Measurements from ENCODE around the gene KIAA1549.
"Not testable (repeated sequence)": the region's sequence is repeated elsewhere in the genome, so short reads cannot be mapped to it uniquely, and the experiment has no call there.

KIAA1549 gene

DNA sequence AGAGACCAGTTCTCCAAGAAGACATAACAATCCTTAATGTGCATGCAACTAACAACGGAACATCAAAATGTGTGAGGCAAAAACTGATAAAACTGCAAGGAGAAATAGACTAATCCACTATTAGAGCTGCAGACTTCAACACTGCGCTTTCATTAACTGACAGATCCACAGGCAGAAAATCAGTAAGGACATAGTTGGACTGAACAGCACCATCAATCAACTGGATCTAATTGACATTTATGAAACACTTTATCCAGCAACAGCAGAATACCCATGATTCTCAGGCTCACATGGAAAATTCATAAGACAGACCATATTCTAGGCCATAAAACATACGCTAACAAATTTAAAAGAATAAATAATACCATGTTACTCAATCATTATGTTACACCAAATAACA, 161.6 kb downstream of the KIAA1549 start:
- no CpG with 5 or more reads among the region's 3 CpGs for WGBS (ENCODE audit: insufficient coverage, insufficient read length)
- Histone ChIP-seq H3K27ac (ENCODE audit: low read length) (no peak overlapping the region), H3K4me3 (ENCODE audit: low read length) (no peak overlapping the region), H3K4me1 (ENCODE audit: control insufficient read depth, insufficient read depth, low read length) (no peaks in the 10 kb centered on the region), H3K36me3 (ENCODE audit: control insufficient read depth, insufficient read depth, low read length) (no peaks in the 10 kb centered on the region), H3K9me3 (ENCODE audit: control insufficient read depth, insufficient read depth, low read length) (no peaks in the 10 kb centered on the region), H3K27me3 (ENCODE audit: control insufficient read depth, insufficient read depth, low read length) (no peaks in the 10 kb centered on the region)
- DNase-seq (ENCODE audit: low read depth, low spot score): no peak

DNA sequence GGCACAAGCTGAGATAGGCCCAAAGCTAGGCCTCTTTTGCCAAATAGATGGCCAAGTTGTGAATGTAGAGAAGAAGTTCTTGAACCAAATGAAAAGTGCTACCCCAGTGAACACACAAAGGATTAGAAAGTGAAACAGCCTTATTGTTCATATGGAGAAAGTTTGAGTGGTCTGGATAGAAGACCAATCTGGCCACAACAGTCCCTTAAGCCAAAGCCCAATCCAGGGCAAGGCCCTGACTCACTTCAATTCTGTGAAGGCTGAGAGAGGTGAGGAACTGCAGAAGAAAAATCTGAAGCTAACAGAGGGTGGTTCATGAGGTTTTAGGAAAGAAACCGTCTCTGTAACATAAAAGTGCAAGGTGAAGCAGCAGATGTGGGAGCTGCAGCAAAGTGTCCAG, 164.5 kb downstream of the KIAA1549 start:
- H3K9me3 ChIP-seq (ENCODE audit: control insufficient read depth, insufficient read depth, low read length): no peaks in the 10 kb centered on the region
- no CpG with 5 or more reads among the region's 1 CpG for WGBS (ENCODE audit: insufficient coverage, insufficient read length)
- no peaks in the 10 kb centered on the region for H3K4me1 ChIP-seq (ENCODE audit: control insufficient read depth, insufficient read depth, low read length)
- no peaks in the 10 kb centered on the region for H3K36me3 ChIP-seq (ENCODE audit: control insufficient read depth, insufficient read depth, low read length)
- no peaks in the 10 kb centered on the region for H3K27me3 ChIP-seq (ENCODE audit: control insufficient read depth, insufficient read depth, low read length)
- H3K27ac ChIP-seq (ENCODE audit: low read length): no peak overlapping the region
- H3K4me3 ChIP-seq (ENCODE audit: low read length): no peak overlapping the region
- DNase-seq (ENCODE audit: low read depth, low spot score): no peak

DNA sequence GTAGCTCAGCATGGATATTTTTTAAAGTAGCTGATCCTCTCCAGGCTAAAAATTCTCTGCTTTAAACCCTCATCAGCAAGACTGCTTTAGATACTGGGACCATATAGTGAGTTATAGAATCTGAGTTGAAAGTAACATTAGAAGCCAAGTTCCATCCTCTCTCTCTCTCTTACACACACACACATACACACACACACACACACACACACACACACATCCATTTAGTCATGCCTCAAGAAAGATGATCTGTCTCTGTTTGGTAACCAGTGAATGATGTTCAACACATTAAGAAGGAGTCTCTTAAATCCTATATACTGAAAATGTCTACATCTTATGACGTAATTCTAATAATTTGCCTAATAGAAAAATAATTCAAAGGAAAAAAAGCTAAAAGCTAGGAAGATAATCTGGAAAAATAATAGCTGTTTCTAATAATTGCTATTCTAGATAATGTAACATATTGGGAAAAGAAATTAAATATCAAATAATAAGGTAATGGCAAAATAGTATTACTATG, 166.3 kb downstream of the KIAA1549 start:
- Histone ChIP-seq H3K9me3 (ENCODE audit: control insufficient read depth, insufficient read depth, low read length) (no peaks in the 10 kb centered on the region), H3K36me3 (ENCODE audit: control insufficient read depth, insufficient read depth, low read length) (no peaks in the 10 kb centered on the region), H3K27me3 (ENCODE audit: control insufficient read depth, insufficient read depth, low read length) (no peaks in the 10 kb centered on the region), H3K4me3 (ENCODE audit: low read length) (no peak overlapping the region), H3K4me1 (ENCODE audit: control insufficient read depth, insufficient read depth, low read length) (no peaks in the 10 kb centered on the region), H3K27ac (ENCODE audit: low read length) (no peak overlapping the region)
- WGBS (ENCODE audit: insufficient coverage, insufficient read length): no CpG with 5 or more reads among the region's 1 CpG
- no peak for DNase-seq (ENCODE audit: low read depth, low spot score)

DNA sequence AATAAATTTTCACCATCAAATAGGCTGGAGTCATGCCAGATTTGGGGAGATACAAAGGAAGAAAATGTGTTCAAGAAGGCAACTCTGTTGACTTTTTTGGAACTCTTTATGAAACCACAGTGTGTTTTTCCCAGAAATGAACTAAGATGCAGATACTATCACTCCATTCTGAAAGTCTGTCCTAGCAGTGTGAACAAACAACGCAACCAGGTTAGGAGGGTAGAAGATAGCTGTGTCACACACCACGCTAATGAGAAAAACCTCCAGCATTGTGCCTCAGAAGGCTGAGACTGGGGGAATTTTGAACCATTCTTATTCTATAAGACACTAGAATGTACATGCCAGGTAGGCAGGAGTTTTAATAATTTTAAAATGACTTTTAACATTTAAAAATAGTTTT, 167.2 kb downstream of the KIAA1549 start:
- no peaks in the 10 kb centered on the region for H3K4me1 ChIP-seq (ENCODE audit: control insufficient read depth, insufficient read depth, low read length)
- no peak overlapping the region for H3K27ac ChIP-seq (ENCODE audit: low read length)
- no peak for DNase-seq (ENCODE audit: low read depth, low spot score)
- no CpG with 5 or more reads among the region's 2 CpGs for WGBS (ENCODE audit: insufficient coverage, insufficient read length)
- H3K4me3 ChIP-seq (ENCODE audit: low read length): no peak overlapping the region
- H3K9me3 ChIP-seq (ENCODE audit: control insufficient read depth, insufficient read depth, low read length): no peaks in the 10 kb centered on the region
- no peaks in the 10 kb centered on the region for H3K36me3 ChIP-seq (ENCODE audit: control insufficient read depth, insufficient read depth, low read length)
- no peaks in the 10 kb centered on the region for H3K27me3 ChIP-seq (ENCODE audit: control insufficient read depth, insufficient read depth, low read length)

DNA sequence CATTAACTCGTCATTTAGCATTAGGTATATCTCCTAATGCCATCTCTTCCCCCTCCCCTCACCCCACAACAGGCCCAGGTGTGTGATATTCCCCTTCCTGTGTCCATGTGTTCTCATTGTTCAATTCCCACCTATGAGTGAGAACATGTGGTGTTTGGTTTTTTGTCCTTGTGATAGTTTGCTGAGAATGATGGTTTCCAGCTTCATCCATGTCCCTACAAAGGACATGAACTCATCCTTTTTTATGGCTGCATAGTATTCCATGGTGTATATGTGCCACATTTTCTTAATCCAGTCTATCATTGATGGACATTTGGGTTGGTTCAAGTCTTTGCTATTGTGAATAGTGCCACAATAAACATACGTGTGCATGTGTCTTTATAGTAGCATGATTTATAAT, 169.9 kb downstream of the KIAA1549 start:
- not testable (repeated sequence) for DNase-seq (ENCODE audit: low read depth, low spot score); H3K4me3 ChIP-seq (ENCODE audit: low read length); H3K36me3 ChIP-seq (ENCODE audit: control insufficient read depth, insufficient read depth, low read length); H3K27me3 ChIP-seq (ENCODE audit: control insufficient read depth, insufficient read depth, low read length); H3K4me1 ChIP-seq (ENCODE audit: control insufficient read depth, insufficient read depth, low read length); H3K27ac ChIP-seq (ENCODE audit: low read length); H3K9me3 ChIP-seq (ENCODE audit: control insufficient read depth, insufficient read depth, low read length)
- no CpG with 5 or more reads among the region's 2 CpGs for WGBS (ENCODE audit: insufficient coverage, insufficient read length)

DNA sequence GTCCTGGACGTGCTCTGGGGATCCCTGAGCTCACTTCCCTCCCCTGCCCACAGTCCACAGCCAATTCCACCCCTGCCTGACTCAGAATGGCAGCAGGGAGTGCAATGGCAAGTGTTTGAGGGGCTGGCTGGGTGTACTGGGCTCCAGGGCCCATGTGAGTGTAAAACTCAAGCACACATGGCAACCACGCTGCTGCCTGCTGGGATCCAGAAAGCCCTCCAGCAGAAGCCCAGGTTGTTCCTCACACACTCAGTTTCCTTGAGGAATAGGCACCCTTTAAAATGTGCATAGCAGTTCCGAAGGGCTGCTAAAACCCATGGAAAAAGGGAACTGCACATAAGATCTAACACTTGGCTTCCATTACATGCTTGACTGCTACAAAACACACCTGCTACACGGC, 171.8 kb downstream of the KIAA1549 start:
- no peaks in the 10 kb centered on the region for H3K9me3 ChIP-seq (ENCODE audit: control insufficient read depth, insufficient read depth, low read length)
- WGBS (ENCODE audit: insufficient coverage, insufficient read length): no CpG with 5 or more reads among the region's 4 CpGs

DNA sequence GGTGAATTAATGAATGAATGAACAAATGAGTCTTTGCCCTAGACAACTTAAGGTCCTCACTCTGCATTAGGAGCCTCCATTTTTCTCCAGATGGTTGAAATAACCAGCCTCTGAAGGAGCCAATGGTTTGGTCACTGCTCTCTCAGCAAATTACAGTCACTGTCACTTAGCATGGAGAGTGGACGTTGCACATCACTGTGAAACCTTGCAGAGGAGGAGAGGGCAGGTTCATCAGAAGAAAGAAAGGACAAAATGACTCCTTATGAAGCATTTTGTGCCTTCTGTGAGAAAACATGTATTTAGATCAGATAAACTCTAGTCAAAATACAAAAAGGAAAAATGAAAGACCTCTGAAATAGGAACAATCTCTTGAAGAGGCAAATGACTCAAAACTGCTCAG, 176.6 kb downstream of the KIAA1549 start:
- no peak for DNase-seq (ENCODE audit: low read depth, low spot score)
- no CpG with 5 or more reads among the region's 1 CpG for WGBS (ENCODE audit: insufficient coverage, insufficient read length)
- Histone ChIP-seq H3K36me3 (ENCODE audit: control insufficient read depth, insufficient read depth, low read length) (no peaks in the 10 kb centered on the region), H3K27me3 (ENCODE audit: control insufficient read depth, insufficient read depth, low read length) (no peaks in the 10 kb centered on the region), H3K4me1 (ENCODE audit: control insufficient read depth, insufficient read depth, low read length) (no peaks in the 10 kb centered on the region), H3K9me3 (ENCODE audit: control insufficient read depth, insufficient read depth, low read length) (no peaks in the 10 kb centered on the region), H3K27ac (ENCODE audit: low read length) (no peak overlapping the region), H3K4me3 (ENCODE audit: low read length) (no peak overlapping the region)

More for the DNA sequence above, 171.8 kb downstream of the KIAA1549 start:
- no peak for DNase-seq (ENCODE audit: low read depth, low spot score)
- no peak overlapping the region for H3K4me3 ChIP-seq (ENCODE audit: low read length)
- H3K27ac ChIP-seq (ENCODE audit: low read length): no peak overlapping the region
- no peaks in the 10 kb centered on the region for H3K36me3 ChIP-seq (ENCODE audit: control insufficient read depth, insufficient read depth, low read length)
- H3K27me3 ChIP-seq (ENCODE audit: control insufficient read depth, insufficient read depth, low read length): no peaks in the 10 kb centered on the region
- no peaks in the 10 kb centered on the region for H3K4me1 ChIP-seq (ENCODE audit: control insufficient read depth, insufficient read depth, low read length)

DNA sequence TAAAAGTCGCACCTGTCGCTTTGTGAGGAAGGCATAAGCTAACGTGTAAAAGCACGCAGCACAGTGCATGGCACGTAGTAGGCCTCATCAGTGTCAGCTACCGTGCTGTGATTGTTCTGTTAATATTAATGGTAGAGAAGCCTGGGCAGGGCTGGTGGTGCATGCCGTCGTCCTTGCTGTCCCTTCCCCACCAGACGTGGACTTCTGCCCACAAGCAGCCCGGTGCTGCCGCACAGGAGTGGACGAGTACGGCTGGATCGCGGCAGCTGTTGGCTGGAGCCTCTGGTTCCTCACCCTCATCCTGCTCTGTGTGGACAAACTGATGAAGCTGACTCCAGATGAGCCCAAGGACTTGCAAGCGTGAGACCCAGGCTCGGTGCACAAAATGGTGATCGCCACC, 178.5 kb downstream of the KIAA1549 start:
- Histone ChIP-seq H3K9me3 (ENCODE audit: control insufficient read depth, insufficient read depth, low read length) (no peaks in the 10 kb centered on the region), H3K36me3 (ENCODE audit: control insufficient read depth, insufficient read depth, low read length) (no peaks in the 10 kb centered on the region), H3K4me1 (ENCODE audit: control insufficient read depth, insufficient read depth, low read length) (peaks cover 2% of the 10 kb centered on the region; the same call in 1 of the 2 replicates), H3K4me3 (ENCODE audit: low read length) (no peak overlapping the region), H3K27me3 (ENCODE audit: control insufficient read depth, insufficient read depth, low read length) (no peaks in the 10 kb centered on the region), H3K27ac (ENCODE audit: low read length) (no peak overlapping the region)
- no peak for DNase-seq (ENCODE audit: low read depth, low spot score)
- no CpG with 5 or more reads among the region's 18 CpGs for WGBS (ENCODE audit: insufficient coverage, insufficient read length)

DNA sequence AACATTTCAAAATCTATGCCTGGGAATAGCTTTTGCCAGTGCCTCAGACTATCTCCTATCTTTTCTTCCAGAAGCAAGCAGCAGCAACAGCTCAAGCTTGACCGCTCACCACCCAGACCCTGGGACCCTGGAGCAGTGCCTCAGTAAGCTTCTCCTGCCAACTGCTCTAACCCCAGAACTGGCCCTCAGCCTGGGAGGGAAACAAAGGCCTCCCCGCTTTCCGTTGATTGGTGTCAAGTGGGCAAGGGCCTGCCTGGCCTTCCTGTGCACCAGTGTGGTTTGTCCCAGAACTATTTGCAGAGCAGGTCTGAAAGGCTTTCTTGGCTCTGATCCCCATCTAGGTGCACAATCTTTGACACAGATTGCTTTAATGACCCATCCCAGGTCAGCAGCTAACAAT, 179.9 kb downstream of the KIAA1549 start:
- Histone ChIP-seq H3K27ac (ENCODE audit: low read length) (no peak overlapping the region), H3K4me3 (ENCODE audit: low read length) (no peak overlapping the region), H3K4me1 (ENCODE audit: control insufficient read depth, insufficient read depth, low read length) (peaks cover 2% of the 10 kb centered on the region; the same call in 1 of the 2 replicates), H3K36me3 (ENCODE audit: control insufficient read depth, insufficient read depth, low read length) (no peaks in the 10 kb centered on the region), H3K27me3 (ENCODE audit: control insufficient read depth, insufficient read depth, low read length) (no peaks in the 10 kb centered on the region), H3K9me3 (ENCODE audit: control insufficient read depth, insufficient read depth, low read length) (no peaks in the 10 kb centered on the region)
- DNase-seq (ENCODE audit: low read depth, low spot score): no peak
- no CpG with 5 or more reads among the region's 3 CpGs for WGBS (ENCODE audit: insufficient coverage, insufficient read length)

DNA sequence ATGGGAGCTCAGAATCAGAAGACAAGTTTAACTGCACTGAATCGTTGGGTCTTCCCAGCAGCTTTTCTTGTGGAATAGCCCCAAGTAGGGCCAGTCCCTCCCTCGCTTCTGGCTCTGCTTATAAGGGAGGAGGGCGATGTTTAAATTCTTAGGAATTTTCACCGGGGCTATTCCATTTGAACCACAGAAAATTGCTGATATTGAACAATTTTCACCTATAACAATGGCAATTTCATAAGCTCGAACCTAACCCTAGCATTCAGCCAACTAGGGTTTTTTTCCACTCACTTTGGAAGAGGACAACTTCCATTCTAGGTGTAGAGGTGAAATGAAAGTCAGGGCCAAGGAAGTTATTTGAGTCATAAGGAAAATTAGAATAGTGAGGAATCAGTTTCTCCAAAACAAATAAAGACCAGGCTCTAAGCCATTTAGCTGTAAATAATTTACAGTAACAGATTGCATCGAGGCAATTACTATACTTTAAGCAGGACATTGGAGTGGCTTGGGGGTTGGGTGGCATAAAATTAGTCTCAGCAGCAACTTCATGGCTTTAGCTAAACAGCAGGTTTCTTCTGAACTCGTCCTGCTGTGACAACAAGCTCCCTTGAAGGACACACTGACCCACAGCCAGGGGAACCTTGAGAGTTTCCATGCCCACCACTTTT, 181.7 kb downstream of the KIAA1549 start:
- Histone ChIP-seq H3K36me3 (ENCODE audit: control insufficient read depth, insufficient read depth, low read length) (no peaks in the 10 kb centered on the region), H3K27me3 (ENCODE audit: control insufficient read depth, insufficient read depth, low read length) (no peaks in the 10 kb centered on the region), H3K9me3 (ENCODE audit: control insufficient read depth, insufficient read depth, low read length) (no peaks in the 10 kb centered on the region), H3K4me1 (ENCODE audit: control insufficient read depth, insufficient read depth, low read length) (peaks cover 2% of the 10 kb centered on the region; the same call in 1 of the 2 replicates), H3K4me3 (ENCODE audit: low read length) (no peak overlapping the region), H3K27ac (ENCODE audit: low read length) (no peak overlapping the region)
- DNase-seq (ENCODE audit: low read depth, low spot score): no peak
- WGBS (ENCODE audit: insufficient coverage, insufficient read length): no CpG with 5 or more reads among the region's 7 CpGs

DNA sequence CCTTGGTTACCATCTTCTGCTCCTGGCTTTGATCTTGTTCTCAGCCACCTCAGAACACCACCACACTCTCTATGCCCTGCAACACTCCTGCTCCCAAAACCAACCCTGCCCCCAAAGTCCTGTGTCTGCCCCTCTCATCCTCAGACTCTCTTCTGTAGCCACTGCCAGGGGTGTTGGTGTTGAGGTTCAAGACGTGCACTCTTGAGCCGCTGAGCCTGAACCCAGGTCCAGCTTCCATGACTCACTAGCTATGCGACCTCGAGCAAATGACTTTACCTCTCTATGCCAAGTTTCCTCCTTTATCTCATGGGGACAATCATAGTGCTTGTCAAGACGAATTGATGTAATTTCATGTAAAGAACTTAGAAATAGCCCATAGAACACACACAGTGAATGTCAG, 182.4 kb downstream of the KIAA1549 start:
- Histone ChIP-seq H3K4me3 (ENCODE audit: low read length) (no peak overlapping the region), H3K27me3 (ENCODE audit: control insufficient read depth, insufficient read depth, low read length) (no peaks in the 10 kb centered on the region), H3K9me3 (ENCODE audit: control insufficient read depth, insufficient read depth, low read length) (no peaks in the 10 kb centered on the region), H3K36me3 (ENCODE audit: control insufficient read depth, insufficient read depth, low read length) (no peaks in the 10 kb centered on the region), H3K27ac (ENCODE audit: low read length) (no peak overlapping the region), H3K4me1 (ENCODE audit: control insufficient read depth, insufficient read depth, low read length) (peaks cover 4% of the 10 kb centered on the region)
- DNase-seq (ENCODE audit: low read depth, low spot score): no peak
- no CpG with 5 or more reads among the region's 5 CpGs for WGBS (ENCODE audit: insufficient coverage, insufficient read length)

Data from iPS DF 6.9 (cell line).